HEK293T (cell line): ENCODE results near the gene RANBP3L.

Experiments used
- CTCF ChIA-PET: fragments of 350-600 bp; formaldehyde crosslinking; extraction: SDS; loops from one replicate; lab custom pipeline; 2021; ENCODE audit warnings: antibody characterized with exemption, inconsistent platforms; lab: Yijun Ruan, JAX
- POLR2A ChIA-PET: fragments of 350-600 bp; formaldehyde crosslinking; extraction: SDS; loops from one replicate; lab custom pipeline; 2020; ENCODE audit warnings: antibody characterized with exemption, inconsistent platforms; lab: Yijun Ruan, JAX
- DNase-seq: peaks from one replicate; pipeline ENCODE4 v3.0.0; 2012; ENCODE audit warnings: mixed read lengths; ENCODE audit errors: extremely low spot score
- ARNT ChIP-seq: fragments of 450-650 bp; IDR thresholded peaks from 2 replicates; pipeline ENCODE4 v1.6.1; 2017; ENCODE audit warnings: mild to moderate bottlenecking
- BHLHE40 ChIP-seq: fragments of 450-650 bp; IDR thresholded peaks from 2 replicates; pipeline ENCODE4 v1.6.1; 2016; ENCODE audit warnings: mild to moderate bottlenecking, moderate library complexity, borderline replicate concordance
- CTBP1 ChIP-seq: fragments of 450-650 bp; IDR thresholded peaks from 2 replicates; pipeline ENCODE4 v1.6.1; 2016; ENCODE audit warnings: borderline replicate concordance
- ELF4 ChIP-seq: fragments of 450-650 bp; IDR thresholded peaks from 2 replicates; pipeline ENCODE4 v1.6.1; 2017; ENCODE audit warnings: antibody characterized with exemption
- FOXA1 ChIP-seq: fragments of 450-650 bp; IDR thresholded peaks from 2 replicates; pipeline ENCODE4 v1.6.1; 2016; ENCODE audit warnings: mild to moderate bottlenecking
- FOXK2 ChIP-seq: fragments of 450-650 bp; IDR thresholded peaks from 2 replicates; pipeline ENCODE4 v1.6.1; 2016; ENCODE audit warnings: mild to moderate bottlenecking
- FOXM1 ChIP-seq: fragments of 450-650 bp; IDR thresholded peaks from 2 replicates; pipeline ENCODE4 v1.6.1; 2017; ENCODE audit warnings: mild to moderate bottlenecking, borderline replicate concordance
- HDGF ChIP-seq: fragments of 450-650 bp; IDR thresholded peaks from 2 replicates; pipeline ENCODE4 v1.6.1; 2017; ENCODE audit warnings: antibody characterized with exemption, borderline replicate concordance
- L3MBTL2 ChIP-seq: fragments of 450-650 bp; conservative IDR thresholded peaks from 2 replicates; pipeline ENCODE4 v1.6.1; 2016; ENCODE audit warnings: mild to moderate bottlenecking
- LEF1 ChIP-seq: fragments of 450-650 bp; IDR thresholded peaks from 2 replicates; pipeline ENCODE4 v1.6.1; 2017; ENCODE audit warnings: mild to moderate bottlenecking, borderline replicate concordance
- NFRKB ChIP-seq: fragments of 450-650 bp; IDR thresholded peaks from 2 replicates; pipeline ENCODE4 v1.6.1; 2016; ENCODE audit warnings: mild to moderate bottlenecking, moderate library complexity
- PKNOX1 ChIP-seq: fragments of 450-650 bp; IDR thresholded peaks from 2 replicates; pipeline ENCODE4 v1.6.1; 2016
- SP1 ChIP-seq: fragments of 450-650 bp; IDR thresholded peaks from 2 replicates; pipeline ENCODE4 v1.6.1; 2017
- SUZ12 ChIP-seq: fragments of 450-650 bp; IDR thresholded peaks from 2 replicates; pipeline ENCODE4 v1.6.1; 2016; ENCODE audit warnings: mild to moderate bottlenecking
- TARDBP ChIP-seq: fragments of 450-650 bp; IDR thresholded peaks from 2 replicates; pipeline ENCODE4 v1.6.1; 2016
- ZNF384 ChIP-seq: fragments of 450-650 bp; IDR thresholded peaks from 2 replicates; pipeline ENCODE4 v1.6.1; 2016

Gene RANBP3L

GRCh38 chr5:36236801-36237200 lies 64.9 kb downstream of the RANBP3L start:
- no peak for TF ChIP-seq NFRKB
- TF ChIP-seq HDGF: no peak
- no peak for TF ChIP-seq BHLHE40
- TF ChIP-seq FOXK2: no peak
- ChIA-PET CTCF (no interaction called here), POLR2A (no interaction called here)
- DNase-seq: no peak

- DNase-seq: no peak
- no peak for TF ChIP-seq HDGF
- no peak for TF ChIP-seq SUZ12
- TF ChIP-seq PKNOX1: no peak
- TF ChIP-seq L3MBTL2: no peak
- TF ChIP-seq NFRKB: no peak
- TF ChIP-seq FOXK2: no peak
- no peak for TF ChIP-seq FOXA1
- TF ChIP-seq LEF1: no peak
- TF ChIP-seq SP1: no peak
- no peak for TF ChIP-seq FOXM1
- TF ChIP-seq ARNT: no peak
- no peak for TF ChIP-seq BHLHE40
- no peak for TF ChIP-seq ZNF384
- no peak for TF ChIP-seq ELF4
- no peak for TF ChIP-seq CTBP1
- no peak for TF ChIP-seq TARDBP
- POLR2A ChIA-PET: no interaction called here
- CTCF ChIA-PET: no interaction called here
Observed at GRCh38 chr5:36232533-36232932, 69.2 kb downstream of the RANBP3L start.

- POLR2A ChIA-PET: interaction anchor here (1.7 kb wide), 1 partner anchor 12 kb away, joined by 8 read pairs; the partner anchor contains the start of gene NADK2
- no peak for TF ChIP-seq TARDBP
- no peak for TF ChIP-seq FOXK2
- TF ChIP-seq FOXM1: no peak
- no peak for TF ChIP-seq BHLHE40
- no peak for TF ChIP-seq L3MBTL2
- TF ChIP-seq CTBP1: no peak
- TF ChIP-seq SP1: no peak
- CTCF ChIA-PET: interaction anchor here (0.8 kb wide), 1 partner anchor 11 kb away, joined by 3 read pairs; no protein-coding TSS in a partner anchor
- DNase-seq: no peak
Observed at GRCh38 chr5:36230151-36230790, 71.4 kb downstream of the RANBP3L start.

- CTCF ChIA-PET: interaction anchor here (0.6 kb wide), 1 partner anchor 1658 kb away, joined by 5 read pairs; no protein-coding TSS in a partner anchor
- POLR2A ChIA-PET: interaction anchor here (1.3 kb wide), 1 partner anchor 15 kb away, joined by 3 read pairs; no protein-coding TSS in a partner anchor
- no peak for DNase-seq
- TF ChIP-seq CTBP1 (no peak), FOXK2 (no peak), NFRKB (no peak), ZNF384 (no peak), FOXM1 (no peak), SUZ12 (no peak), PKNOX1 (no peak), FOXA1 (no peak), L3MBTL2 (no peak), ELF4 (no peak), SP1 (no peak), BHLHE40 (no peak), TARDBP (no peak), LEF1 (no peak)
Observed at GRCh38 chr5:36228505-36228904, 73.2 kb downstream of the RANBP3L start.

GRCh38 chr5:36227046-36227445 lies 74.7 kb downstream of the RANBP3L start:
- DNase-seq: no peak
- CTCF ChIA-PET: no interaction called here
- POLR2A ChIA-PET: no interaction called here
- TF ChIP-seq HDGF: no peak
- no peak for TF ChIP-seq FOXM1
- no peak for TF ChIP-seq TARDBP

GRCh38 chr5:36222620-36223019 lies 79.1 kb downstream of the RANBP3L start:
- no peak for DNase-seq
- TF ChIP-seq HDGF (no peak), L3MBTL2 (no peak), FOXM1 (no peak), BHLHE40 (no peak), LEF1 (no peak), CTBP1 (no peak), FOXA1 (no peak), PKNOX1 (no peak), ZNF384 (no peak), ARNT (no peak), ELF4 (no peak), SP1 (no peak)
- ChIA-PET POLR2A (no interaction called here), CTCF (interaction anchor here (1.4 kb wide), 1 partner anchor 12 kb away, joined by 3 read pairs; no protein-coding TSS in a partner anchor)
